Cardiac muscle cell (in vitro differentiated cells and primary cell): ENCODE measurements around the gene OR10G4. TPM values are rescaled to one million over a fixed set of nuclear protein-coding genes. Genes with fewer than 3 reads are reported as not detected.

Experiments used
- DNase-seq, 2 donors: peaks; one replicate each; pipeline versions ENCODE4 v3.0.0 to v3.0.0-alpha.2; 2010 to 2017; ENCODE audit warnings: low read depth in 1 of 2, low spot score in 1 of 2
- H3K27ac ChIP-seq: fragments of 200-600 bp; sonication (generic); 2 replicates; pipeline ENCODE4 v1.5.1; 2016
- H3K27me3 ChIP-seq: fragments of 200-600 bp; sonication (generic); 2 replicates; pipeline ENCODE4 v1.6.0; 2016; ENCODE audit warnings: control low read depth
- H3K36me3 ChIP-seq: fragments of 200-600 bp; sonication (generic); 2 replicates; pipeline ENCODE4 v1.5.1; 2016; ENCODE audit warnings: control low read depth
- H3K4me1 ChIP-seq: fragments of 200-600 bp; sonication (generic); 2 replicates; pipeline ENCODE4 v1.8.1; 2017; ENCODE audit warnings: low read depth, mild to moderate bottlenecking, mixed run types
- H3K4me3 ChIP-seq: fragments of 200-600 bp; sonication (generic); 2 replicates; pipeline ENCODE4 v1.5.1; 2016; ENCODE audit warnings: mild to moderate bottlenecking
- H3K9me3 ChIP-seq: fragments of 200-600 bp; sonication (generic); 2 replicates; pipeline ENCODE4 v1.5.1; 2017; ENCODE audit warnings: low read depth, mild to moderate bottlenecking, control low read depth
- CTCF ChIP-seq: IDR thresholded peaks from 2 replicates; pipeline ENCODE4 v1.5.1; 2012; ENCODE audit warnings: low read depth, mild to moderate bottlenecking, low read length
- polyA plus RNA-seq: library from polyadenylated mRNA; unstranded; fragments of >200 nt; fragmentation: Nextera tagmentation; extraction: Ambion mirVana; gene quantifications from 2 replicates; pipeline ENCODE4 v1.2.1, GENCODE V29; 2016
- total RNA-seq: library from RNA; depleted of rRNA; stranded (reverse); fragments of >200 nt; gene quantifications from 2 replicates; pipeline ENCODE4 v1.2.3, GENCODE V29; 2016

Gene OR10G4
- total and polyA plus RNA-seq, 2 experiments from 2014 or later, result not detected

GRCh38 chr11:124043420-124043819, 30.6 kb downstream of the OR10G4 start:
- Histone ChIP-seq H3K9me3 (no peaks in the 10 kb centered on the region), H3K27ac (no peak overlapping the region), H3K4me1 (no peaks in the 10 kb centered on the region), H3K36me3 (no peaks in the 10 kb centered on the region), H3K4me3 (no peak overlapping the region), H3K27me3 (no peaks in the 10 kb centered on the region)
- no peak for TF ChIP-seq CTCF
- no peak for DNase-seq

GRCh38 chr11:124050748-124051147, 38.0 kb downstream of the OR10G4 start:
- no peak overlapping the region for H3K27ac ChIP-seq
- H3K36me3 ChIP-seq, result no peaks in the 10 kb centered on the region
- H3K4me3 ChIP-seq, result no peak overlapping the region
- no peak for DNase-seq
- H3K9me3 ChIP-seq, result no peaks in the 10 kb centered on the region
- H3K27me3 ChIP-seq, result no peaks in the 10 kb centered on the region
- TF ChIP-seq CTCF, result no peak
- no peaks in the 10 kb centered on the region for H3K4me1 ChIP-seq

DNA sequence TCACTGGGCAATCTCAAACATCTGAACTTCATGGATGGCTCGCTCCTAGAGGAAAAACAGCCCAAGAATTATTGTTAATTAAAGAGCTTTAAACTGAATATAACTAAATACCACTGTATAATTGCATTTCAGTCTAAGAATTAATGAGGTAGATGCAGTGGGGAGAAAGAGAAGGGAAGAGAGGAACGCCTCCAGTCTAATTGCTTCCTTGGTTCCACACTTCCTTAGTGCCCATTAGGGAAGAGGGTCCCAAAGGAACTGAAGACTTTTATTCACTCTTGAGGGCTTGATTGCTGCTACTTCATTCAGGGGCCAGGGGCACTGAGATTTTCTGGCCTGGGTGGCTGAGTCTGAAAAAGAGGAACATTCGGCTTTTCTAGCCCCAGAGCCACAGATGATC, 40.2 kb downstream of the OR10G4 start:
- DNase-seq, result no peak
- Histone ChIP-seq H3K9me3 (no peaks in the 10 kb centered on the region), H3K4me3 (no peak overlapping the region), H3K4me1 (no peaks in the 10 kb centered on the region), H3K27ac (no peak overlapping the region), H3K36me3 (no peaks in the 10 kb centered on the region), H3K27me3 (no peaks in the 10 kb centered on the region)
- no peak for TF ChIP-seq CTCF

Other genes with a start within 250 kb of the OR10G4 start
- not detected in 2 replicates for gene OR6M1, start 206.6 kb upstream of the OR10G4 start, total RNA-seq
- gene OR6M1, start 206.6 kb upstream of the OR10G4 start, polyA plus RNA-seq, result not detected in 2 replicates
- not detected in 2 replicates for gene TMEM225, start 127.3 kb upstream of the OR10G4 start, total RNA-seq
- not detected in 2 replicates for gene TMEM225, start 127.3 kb upstream of the OR10G4 start, polyA plus RNA-seq
- not detected in 2 replicates for gene OR8D4, start 110.8 kb upstream of the OR10G4 start, total RNA-seq
- gene OR8D4, start 110.8 kb upstream of the OR10G4 start, polyA plus RNA-seq, result not detected in 2 replicates
- 0.15 TPM in 1 of 2 replicates, not detected in the other for gene OR4D5, start 73.4 kb upstream of the OR10G4 start, total RNA-seq
- not detected in 2 replicates for gene OR4D5, start 73.4 kb upstream of the OR10G4 start, polyA plus RNA-seq
- gene OR6T1, start 69.2 kb upstream of the OR10G4 start, total RNA-seq, result not detected in 2 replicates
- not detected in 2 replicates for gene OR6T1, start 69.2 kb upstream of the OR10G4 start, polyA plus RNA-seq
- gene OR10S1, start 35.2 kb upstream of the OR10G4 start, total RNA-seq, result not detected in 2 replicates
- gene OR10S1, start 35.2 kb upstream of the OR10G4 start, polyA plus RNA-seq, result not detected in 2 replicates
- gene OR10G6, start 17.8 kb upstream of the OR10G4 start, total RNA-seq, result not detected in 2 replicates
- gene OR10G6, start 17.8 kb upstream of the OR10G4 start, polyA plus RNA-seq, result not detected in 2 replicates
- not detected in 2 replicates for gene OR10G9, start 10.0 kb downstream of the OR10G4 start, total RNA-seq
- gene OR10G9, start 10.0 kb downstream of the OR10G4 start, polyA plus RNA-seq, result not detected in 2 replicates
- not detected in 2 replicates for gene OR10G8, start 13.8 kb downstream of the OR10G4 start, total RNA-seq
- not detected in 2 replicates for gene OR10G8, start 13.8 kb downstream of the OR10G4 start, polyA plus RNA-seq
- gene OR10G7, start 28.3 kb downstream of the OR10G4 start, total RNA-seq, result not detected in 2 replicates
- gene OR10G7, start 28.3 kb downstream of the OR10G4 start, polyA plus RNA-seq, result not detected in 2 replicates
- 20.8 and 28.9 TPM in 2 replicates for gene VWA5A, start 102.5 kb downstream of the OR10G4 start, total RNA-seq
- gene VWA5A, start 102.5 kb downstream of the OR10G4 start, polyA plus RNA-seq, result 34.1 and 37.6 TPM in 2 replicates
- gene OR10D3, start 170.3 kb downstream of the OR10G4 start, total RNA-seq, result not detected in 2 replicates
- gene OR10D3, start 170.3 kb downstream of the OR10G4 start, polyA plus RNA-seq, result not detected in 2 replicates
- not detected in 2 replicates for gene OR8G1, start 228.1 kb downstream of the OR10G4 start, total RNA-seq
- not detected in 2 replicates for gene OR8G1, start 228.1 kb downstream of the OR10G4 start, polyA plus RNA-seq
- not detected in 2 replicates for gene OR8G5, start 243.4 kb downstream of the OR10G4 start, total RNA-seq
- not detected in 2 replicates for gene OR8G5, start 243.4 kb downstream of the OR10G4 start, polyA plus RNA-seq